Astrocyte (in vitro differentiated cells and primary cell): ENCODE data around the gene PADI3. TPM values are rescaled to one million over a fixed set of nuclear protein-coding genes. Genes with fewer than 3 reads are reported as not detected.

Experiments used
- DNase-seq: peaks from one replicate; pipeline ENCODE4 v3.0.0-alpha.2; 2010; ENCODE audit warnings: low read depth
- FAIRE-seq: peaks from 2 replicates; lab custom pipeline; 2011; peaks lifted over from hg19 to GRCh38; lab: Jason Lieb, UNC
- H2AFZ ChIP-seq: 2 replicates; pipeline ENCODE4 v1.6.0; 2012; ENCODE audit warnings: low read depth, low read length, inconsistent platforms
- H3K27ac ChIP-seq: 2 replicates; pipeline ENCODE4 v1.5.1; 2011; ENCODE audit warnings: low read depth, low read length, inconsistent platforms
- H3K27me3 ChIP-seq: 2 replicates; pipeline ENCODE4 v1.6.0; 2011; ENCODE audit warnings: low read length, inconsistent platforms; ENCODE audit not compliant: insufficient read depth
- H3K36me3 ChIP-seq: 2 replicates; pipeline ENCODE4 v1.5.1; 2011; ENCODE audit warnings: low read length, inconsistent platforms; ENCODE audit not compliant: insufficient read depth
- H3K4me1 ChIP-seq: 2 replicates; pipeline ENCODE4 v1.5.1; 2011; ENCODE audit warnings: low read length, inconsistent platforms; ENCODE audit not compliant: insufficient read depth
- H3K4me2 ChIP-seq: 2 replicates; pipeline ENCODE4 v1.6.0; 2012; ENCODE audit warnings: low read length, inconsistent platforms
- H3K4me3 ChIP-seq: 2 replicates; pipeline ENCODE4 v1.5.1; 2011; ENCODE audit warnings: low read depth, mild to moderate bottlenecking, low read length, inconsistent platforms; ENCODE audit not compliant: insufficient read depth
- H3K79me2 ChIP-seq: 2 replicates; pipeline ENCODE4 v1.6.0; 2012; ENCODE audit warnings: mild to moderate bottlenecking, low read length, inconsistent platforms; ENCODE audit not compliant: insufficient read depth
- H3K9ac ChIP-seq: 2 replicates; pipeline ENCODE4 v1.6.0; 2012; ENCODE audit warnings: mild to moderate bottlenecking, low read length, inconsistent platforms
- H3K9me3 ChIP-seq: 2 replicates; pipeline ENCODE4 v1.5.1; 2012; ENCODE audit warnings: low read depth, mild to moderate bottlenecking, low read length, inconsistent platforms; ENCODE audit not compliant: insufficient read depth
- H4K20me1 ChIP-seq: 2 replicates; pipeline ENCODE4 v1.6.0; 2012; ENCODE audit warnings: low read length, inconsistent platforms; ENCODE audit not compliant: insufficient read depth
- H3K27ac Mint-ChIP-seq: one replicate; pipeline ENCODE4 v1.8.0; 2021; ENCODE audit warnings: mild to moderate bottlenecking, mixed read lengths; ENCODE audit not compliant: unreplicated experiment
- H3K27me3 Mint-ChIP-seq: one replicate; pipeline ENCODE4 v1.8.0; 2021; ENCODE audit warnings: low read depth, mixed read lengths; ENCODE audit not compliant: unreplicated experiment
- H3K36me3 Mint-ChIP-seq: one replicate; pipeline ENCODE4 v1.8.0; 2021; ENCODE audit warnings: low read depth, mixed read lengths; ENCODE audit not compliant: unreplicated experiment
- H3K4me1 Mint-ChIP-seq: one replicate; pipeline ENCODE4 v1.8.0; 2021; ENCODE audit warnings: low read depth, mixed read lengths; ENCODE audit not compliant: unreplicated experiment
- H3K4me3 Mint-ChIP-seq: one replicate; pipeline ENCODE4 v1.8.0; 2021; ENCODE audit warnings: mild to moderate bottlenecking, moderate library complexity, mixed read lengths; ENCODE audit not compliant: unreplicated experiment
- H3K9me3 Mint-ChIP-seq: one replicate; pipeline ENCODE4 v1.8.0; 2021; ENCODE audit warnings: mild to moderate bottlenecking, mixed read lengths; ENCODE audit not compliant: unreplicated experiment
- EZH2 ChIP-seq: IDR thresholded peaks from 2 replicates; pipeline ENCODE4 v1.6.1; 2012; ENCODE audit warnings: mild to moderate bottlenecking, low read length, inconsistent platforms; ENCODE audit not compliant: insufficient read depth
- total RNA-seq: library from RNA; stranded (reverse); gene quantifications from 2 replicates; pipeline ENCODE4 v1.2.1, GENCODE V29; 2021
- TF ChIP-seq, protein P1 (sequence below): IDR thresholded peaks from 2 replicates; pipeline ENCODE4 v1.5.1; 2011; ENCODE audit warnings: low read depth, mild to moderate bottlenecking, inconsistent platforms, low read length, moderate library complexity; ENCODE audit not compliant: insufficient read depth

PADI3 gene
- total RNA-seq, 1 donor from 2014 or later = 0.09 TPM

DNA sequence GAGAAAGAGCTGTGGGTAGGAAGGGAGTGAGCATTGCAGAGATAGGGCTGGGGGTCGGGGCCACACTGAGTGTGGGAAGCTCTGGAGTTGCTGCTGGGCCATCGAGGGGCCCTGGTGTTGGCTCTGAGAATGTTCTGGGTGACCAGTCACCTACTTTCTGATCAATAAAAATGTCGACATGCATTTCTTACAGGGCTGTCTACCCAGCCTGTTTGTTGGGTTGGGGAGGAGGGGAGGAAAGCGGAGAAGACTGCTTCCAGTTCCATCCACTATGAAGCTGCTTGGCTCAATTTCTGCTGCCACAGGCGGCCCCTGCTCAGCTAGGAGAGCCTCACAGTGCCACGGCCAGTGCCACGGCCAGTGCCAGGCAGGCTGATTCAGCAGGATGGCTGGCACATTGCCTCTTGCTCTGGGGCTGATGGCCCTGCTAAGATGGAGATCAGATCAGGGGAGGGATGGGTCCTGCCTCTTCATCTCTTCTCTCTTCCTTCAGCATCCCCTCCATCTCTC, 3.0 kb upstream of the PADI3 start:
- Histone ChIP-seq H2AFZ (no peak overlapping the region), H3K79me2 (no peaks in the 10 kb centered on the region), H3K27me3 (no peaks in the 10 kb centered on the region), H3K9ac (no peak overlapping the region), H3K27ac (no peak overlapping the region), H3K4me1 (peaks cover under 1% of the 10 kb centered on the region), H4K20me1 (no peaks in the 10 kb centered on the region), H3K9me3 (no peaks in the 10 kb centered on the region), H3K4me3 (no peak overlapping the region), H3K4me2 (no peak overlapping the region), H3K36me3 (no peaks in the 10 kb centered on the region)
- no peak overlapping the region for H3K27ac Mint-ChIP-seq
- TF ChIP-seq, protein P1, sequence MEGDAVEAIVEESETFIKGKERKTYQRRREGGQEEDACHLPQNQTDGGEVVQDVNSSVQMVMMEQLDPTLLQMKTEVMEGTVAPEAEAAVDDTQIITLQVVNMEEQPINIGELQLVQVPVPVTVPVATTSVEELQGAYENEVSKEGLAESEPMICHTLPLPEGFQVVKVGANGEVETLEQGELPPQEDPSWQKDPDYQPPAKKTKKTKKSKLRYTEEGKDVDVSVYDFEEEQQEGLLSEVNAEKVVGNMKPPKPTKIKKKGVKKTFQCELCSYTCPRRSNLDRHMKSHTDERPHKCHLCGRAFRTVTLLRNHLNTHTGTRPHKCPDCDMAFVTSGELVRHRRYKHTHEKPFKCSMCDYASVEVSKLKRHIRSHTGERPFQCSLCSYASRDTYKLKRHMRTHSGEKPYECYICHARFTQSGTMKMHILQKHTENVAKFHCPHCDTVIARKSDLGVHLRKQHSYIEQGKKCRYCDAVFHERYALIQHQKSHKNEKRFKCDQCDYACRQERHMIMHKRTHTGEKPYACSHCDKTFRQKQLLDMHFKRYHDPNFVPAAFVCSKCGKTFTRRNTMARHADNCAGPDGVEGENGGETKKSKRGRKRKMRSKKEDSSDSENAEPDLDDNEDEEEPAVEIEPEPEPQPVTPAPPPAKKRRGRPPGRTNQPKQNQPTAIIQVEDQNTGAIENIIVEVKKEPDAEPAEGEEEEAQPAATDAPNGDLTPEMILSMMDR = no peak
- no peak for TF ChIP-seq EZH2
- FAIRE-seq = no peak
- DNase-seq = no peak
- H3K9me3 Mint-ChIP-seq = no peaks in the 10 kb centered on the region
- H3K36me3 Mint-ChIP-seq = no peaks in the 10 kb centered on the region
- peaks cover 7% of the 10 kb centered on the region for H3K4me1 Mint-ChIP-seq
- H3K27me3 Mint-ChIP-seq = peaks cover 19% of the 10 kb centered on the region
- H3K4me3 Mint-ChIP-seq = no peak overlapping the region

DNA sequence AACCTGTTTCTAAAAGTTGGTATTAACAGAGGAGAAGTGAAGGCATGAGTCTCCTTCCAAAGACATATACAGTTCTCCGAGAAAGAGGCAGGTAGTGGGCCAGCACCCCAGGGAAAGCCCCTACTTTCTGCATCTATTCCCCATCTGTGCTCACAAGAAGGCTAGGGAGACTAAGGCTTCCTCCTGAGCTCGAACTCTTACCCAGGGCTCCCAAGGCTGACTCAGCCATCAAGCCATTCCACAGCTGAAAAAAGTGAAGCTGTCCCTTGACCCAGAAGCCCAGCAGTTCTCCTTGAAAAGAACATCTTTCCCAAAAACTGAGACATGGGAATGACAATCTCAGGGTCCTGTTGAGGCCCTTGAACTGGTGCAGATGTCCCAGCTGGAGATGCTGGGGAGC, 1.9 kb upstream of the PADI3 start:
- no peaks in the 10 kb centered on the region for H3K27me3 ChIP-seq
- no peak overlapping the region for H3K4me3 ChIP-seq
- peaks cover 12% of the 10 kb centered on the region for H3K4me1 ChIP-seq
- no peaks in the 10 kb centered on the region for H3K9me3 ChIP-seq
- Mint-ChIP-seq H3K36me3 (no peaks in the 10 kb centered on the region), H3K27me3 (peaks cover 18% of the 10 kb centered on the region), H3K9me3 (no peaks in the 10 kb centered on the region), H3K27ac (no peak overlapping the region), H3K4me1 (peaks cover 10% of the 10 kb centered on the region), H3K4me3 (no peak overlapping the region)
- H4K20me1 ChIP-seq = no peaks in the 10 kb centered on the region
- no peak overlapping the region for H3K9ac ChIP-seq
- no peaks in the 10 kb centered on the region for H3K36me3 ChIP-seq
- H3K27ac ChIP-seq = no peak overlapping the region
- DNase-seq (no peak), FAIRE-seq (no peak)
- H3K79me2 ChIP-seq = no peaks in the 10 kb centered on the region
- H2AFZ ChIP-seq = no peak overlapping the region
- TF ChIP-seq EZH2 = no peak
- TF ChIP-seq, protein P1 = no peak
- no peak overlapping the region for H3K4me2 ChIP-seq

DNA sequence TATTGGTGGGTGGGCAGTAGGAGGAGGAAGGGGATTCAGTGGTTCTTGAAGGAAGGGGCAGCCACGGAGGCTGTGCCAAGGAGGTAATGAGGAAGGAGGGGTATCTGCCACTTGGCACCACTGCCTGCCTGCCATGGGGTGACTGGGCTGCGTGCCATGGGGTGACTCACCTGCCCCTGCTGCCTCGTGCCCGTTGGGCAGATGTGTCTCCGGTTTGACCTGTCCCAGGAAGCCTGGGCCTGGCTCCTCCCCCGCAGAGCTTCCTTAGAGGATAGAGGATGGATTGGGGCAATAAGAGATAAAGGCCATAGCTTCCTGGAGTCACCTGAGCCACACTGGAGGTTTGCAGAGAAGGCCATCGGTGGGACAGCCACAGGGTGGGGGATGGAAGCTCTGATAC, 1.7 kb downstream of the PADI3 start:
- H3K27me3 ChIP-seq = no peaks in the 10 kb centered on the region
- Mint-ChIP-seq H3K36me3 (no peaks in the 10 kb centered on the region), H3K4me1 (peaks cover 5% of the 10 kb centered on the region), H3K4me3 (no peak overlapping the region), H3K27ac (no peak overlapping the region), H3K9me3 (no peaks in the 10 kb centered on the region), H3K27me3 (peaks cover 19% of the 10 kb centered on the region)
- H3K79me2 ChIP-seq = no peaks in the 10 kb centered on the region
- no peak overlapping the region for H3K9ac ChIP-seq
- H3K27ac ChIP-seq = no peak overlapping the region
- TF ChIP-seq, protein P1 = no peak
- no peak for TF ChIP-seq EZH2
- H3K36me3 ChIP-seq = no peaks in the 10 kb centered on the region
- no peak overlapping the region for H3K4me2 ChIP-seq
- no peak overlapping the region for H3K4me3 ChIP-seq
- peaks cover 14% of the 10 kb centered on the region for H3K4me1 ChIP-seq
- no peaks in the 10 kb centered on the region for H3K9me3 ChIP-seq
- H2AFZ ChIP-seq = no peak overlapping the region
- H4K20me1 ChIP-seq = no peaks in the 10 kb centered on the region
- FAIRE-seq (no peak), DNase-seq (no peak)
